HUES48 (cell line): Measurements from ENCODE around the gene BPIFB1.

Experiments
- H3K27ac ChIP-seq: one replicate; pipeline ENCODE4 v1.7.0; 2013; ENCODE audit warnings: low read depth, low read length, inconsistent platforms
- H3K27me3 ChIP-seq: 2 replicates; pipeline ENCODE4 v1.6.1; 2013; ENCODE audit warnings: mild to moderate bottlenecking, low read length; ENCODE audit not compliant: control insufficient read depth, insufficient read depth
- H3K36me3 ChIP-seq: 2 replicates; pipeline ENCODE4 v1.6.1; 2013; ENCODE audit warnings: low read length; ENCODE audit not compliant: control insufficient read depth, insufficient read depth
- H3K4me1 ChIP-seq: 2 replicates; pipeline ENCODE4 v1.6.1; 2013; ENCODE audit warnings: mild to moderate bottlenecking, low read length; ENCODE audit not compliant: control insufficient read depth, insufficient read depth
- H3K4me3 ChIP-seq: 2 replicates; pipeline ENCODE4 v1.5.1; 2013; ENCODE audit warnings: mild to moderate bottlenecking, low read depth, low read length
- H3K9ac ChIP-seq: 2 replicates; pipeline ENCODE4 v1.6.1; 2013; ENCODE audit warnings: mild to moderate bottlenecking, low read depth, low read length, moderate library complexity
- H3K9me3 ChIP-seq: 2 replicates; pipeline ENCODE4 v1.6.1; 2013; ENCODE audit warnings: low read length; ENCODE audit not compliant: control insufficient read depth, insufficient read depth

BPIFB1 gene

DNA sequence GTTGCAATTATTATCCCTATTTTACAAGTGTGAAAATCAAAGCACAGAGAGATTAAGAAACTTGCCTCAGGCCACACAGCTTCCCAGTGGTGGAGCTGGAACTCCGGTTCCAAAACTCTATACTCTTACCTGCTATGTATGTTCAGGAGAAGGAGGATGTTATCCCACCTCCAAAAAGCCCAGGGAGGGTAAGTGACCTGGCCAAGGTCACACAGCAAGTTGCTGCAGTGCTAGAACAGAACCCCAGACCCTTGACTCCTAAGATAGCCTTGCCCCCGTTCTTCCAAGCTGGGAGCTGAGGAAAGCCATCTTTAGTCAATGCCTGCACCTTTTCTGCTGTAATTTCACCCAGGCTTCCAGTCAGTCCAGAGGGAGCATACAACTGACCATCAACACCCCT is 42.3 kb downstream of the BPIFB1 start:
- no peaks in the 10 kb centered on the region for H3K36me3 ChIP-seq
- H3K4me1 ChIP-seq, result no peaks in the 10 kb centered on the region
- no peak overlapping the region for H3K27ac ChIP-seq
- no peak overlapping the region for H3K9ac ChIP-seq
- no peaks in the 10 kb centered on the region for H3K9me3 ChIP-seq
- H3K27me3 ChIP-seq, result no peaks in the 10 kb centered on the region
- no peak overlapping the region for H3K4me3 ChIP-seq

DNA sequence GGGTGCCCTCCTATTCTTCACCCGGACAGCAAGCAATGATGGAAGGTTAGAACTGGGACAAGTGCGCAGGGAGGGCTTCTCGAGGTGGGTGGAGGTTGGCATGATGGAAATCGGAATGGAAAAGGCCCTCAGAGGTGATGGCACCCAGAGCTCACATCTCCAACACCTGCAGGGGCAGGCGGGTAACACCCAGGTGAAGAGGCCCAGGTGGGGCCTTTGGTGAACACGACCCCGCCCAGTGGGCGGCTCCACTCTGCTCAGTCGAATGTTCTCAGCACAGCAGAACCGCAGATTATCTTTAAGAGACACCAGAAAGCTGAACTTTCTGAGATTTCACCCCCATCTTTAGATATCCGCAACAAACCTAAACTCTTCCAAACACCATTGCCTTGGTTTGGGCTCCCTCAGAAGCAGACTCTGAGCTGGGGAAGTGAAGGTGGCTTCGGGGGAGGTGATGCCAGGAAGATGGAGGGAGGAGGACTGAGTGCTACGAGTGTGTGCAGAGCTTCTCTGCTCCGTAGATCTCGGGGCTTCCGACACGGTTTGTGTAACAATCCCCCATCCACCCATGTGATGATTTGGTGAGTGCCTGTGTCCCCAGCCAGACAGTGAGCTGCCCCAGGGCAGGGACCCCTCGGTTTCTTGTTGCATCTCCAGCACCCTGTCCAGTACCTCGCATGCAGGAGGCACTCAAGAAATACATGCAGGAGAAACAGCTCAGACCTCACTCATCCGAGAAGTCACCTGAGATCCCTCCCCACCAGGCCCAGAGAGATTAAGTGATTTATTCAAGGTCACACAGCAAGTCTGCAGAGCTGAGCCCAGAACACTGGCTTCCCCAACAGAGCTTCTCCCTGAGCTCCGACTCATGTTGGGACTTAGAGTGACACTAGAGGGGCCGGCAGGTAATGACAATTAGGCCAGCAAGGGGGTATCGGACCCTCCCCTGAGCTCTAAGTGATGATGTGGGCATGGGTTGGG is 45.4 kb downstream of the BPIFB1 start:
- no peaks in the 10 kb centered on the region for H3K4me1 ChIP-seq
- no peak overlapping the region for H3K4me3 ChIP-seq
- no peaks in the 10 kb centered on the region for H3K27me3 ChIP-seq
- H3K9me3 ChIP-seq, result no peaks in the 10 kb centered on the region
- H3K36me3 ChIP-seq, result no peaks in the 10 kb centered on the region
- no peak overlapping the region for H3K9ac ChIP-seq
- H3K27ac ChIP-seq, result no peak overlapping the region

DNA sequence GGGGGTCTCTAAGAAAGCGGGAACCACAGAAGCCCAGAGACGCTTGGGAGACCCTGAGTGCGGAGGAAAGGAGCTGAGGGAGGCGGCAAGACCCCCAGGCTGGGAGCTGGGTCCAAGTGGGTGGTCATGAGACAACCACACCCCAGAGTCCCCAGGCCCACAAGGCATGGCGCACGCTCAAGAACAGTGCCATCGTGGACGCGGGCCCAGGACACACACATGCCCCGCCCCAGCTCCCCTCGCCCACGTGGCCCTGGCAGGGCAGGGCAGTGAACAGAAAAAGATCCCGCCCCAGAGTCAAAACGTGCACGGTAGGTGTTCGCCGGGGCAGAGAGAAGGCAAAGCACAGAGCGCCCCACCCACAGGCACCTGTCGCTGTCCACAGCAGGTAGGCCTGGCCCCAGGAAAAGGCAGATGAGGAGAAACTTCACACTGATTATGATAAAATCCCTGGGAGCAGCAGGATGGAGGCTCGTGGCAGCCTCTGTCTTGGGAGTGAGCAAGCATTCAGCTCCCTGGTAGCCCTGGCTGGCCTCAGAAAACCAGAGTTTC is 50.0 kb downstream of the BPIFB1 start:
- H3K36me3 ChIP-seq, result no peaks in the 10 kb centered on the region
- H3K4me1 ChIP-seq, result no peaks in the 10 kb centered on the region
- no peak overlapping the region for H3K4me3 ChIP-seq
- H3K27ac ChIP-seq, result no peak overlapping the region
- H3K9me3 ChIP-seq, result no peaks in the 10 kb centered on the region
- H3K27me3 ChIP-seq, result no peaks in the 10 kb centered on the region
- no peak overlapping the region for H3K9ac ChIP-seq

DNA sequence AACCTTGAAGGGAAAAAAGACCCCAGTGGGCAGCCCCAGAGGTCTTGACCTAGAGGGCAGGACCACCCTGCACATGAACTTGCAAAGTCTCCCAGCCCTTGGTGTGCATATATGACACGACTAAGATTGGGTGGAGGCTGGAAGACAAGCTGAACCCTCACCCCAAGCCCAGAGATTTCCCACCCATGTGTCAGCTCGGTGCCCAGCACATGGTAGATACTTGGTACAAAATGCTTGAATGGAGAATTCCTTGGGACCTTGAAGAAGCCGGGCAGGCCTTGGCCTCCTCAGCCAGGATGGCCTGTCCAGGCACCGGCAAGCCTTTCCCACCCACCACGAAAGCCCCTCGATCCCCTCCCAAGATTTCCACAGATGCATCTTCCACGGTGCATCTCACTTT is 50.6 kb downstream of the BPIFB1 start:
- H3K27ac ChIP-seq, result no peak overlapping the region
- no peaks in the 10 kb centered on the region for H3K36me3 ChIP-seq
- no peak overlapping the region for H3K4me3 ChIP-seq
- H3K9me3 ChIP-seq, result no peaks in the 10 kb centered on the region
- H3K9ac ChIP-seq, result no peak overlapping the region
- H3K27me3 ChIP-seq, result no peaks in the 10 kb centered on the region
- H3K4me1 ChIP-seq, result no peaks in the 10 kb centered on the region

DNA sequence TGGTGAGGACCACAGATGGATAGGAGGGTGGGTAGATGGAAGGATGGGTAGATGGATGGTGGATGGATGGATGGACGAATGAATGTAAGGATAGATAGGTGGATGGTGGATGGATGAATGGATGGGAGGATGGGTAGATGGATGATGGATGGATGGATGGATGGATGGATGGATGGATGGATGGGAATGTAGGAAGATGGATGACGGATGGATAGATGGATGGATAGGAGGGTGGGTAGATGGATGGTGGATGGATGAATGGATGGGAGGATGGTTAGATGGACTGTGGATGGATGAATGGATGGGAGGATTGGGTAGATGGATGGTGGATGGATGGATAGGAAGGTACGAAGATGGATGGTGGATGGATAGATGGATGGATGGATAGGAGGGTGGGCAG is 51.1 kb downstream of the BPIFB1 start:
- Histone ChIP-seq H3K4me1 (no peaks in the 10 kb centered on the region), H3K4me3 (no peak overlapping the region), H3K36me3 (no peaks in the 10 kb centered on the region), H3K27me3 (no peaks in the 10 kb centered on the region), H3K27ac (no peak overlapping the region), H3K9ac (no peak overlapping the region), H3K9me3 (no peaks in the 10 kb centered on the region)

DNA sequence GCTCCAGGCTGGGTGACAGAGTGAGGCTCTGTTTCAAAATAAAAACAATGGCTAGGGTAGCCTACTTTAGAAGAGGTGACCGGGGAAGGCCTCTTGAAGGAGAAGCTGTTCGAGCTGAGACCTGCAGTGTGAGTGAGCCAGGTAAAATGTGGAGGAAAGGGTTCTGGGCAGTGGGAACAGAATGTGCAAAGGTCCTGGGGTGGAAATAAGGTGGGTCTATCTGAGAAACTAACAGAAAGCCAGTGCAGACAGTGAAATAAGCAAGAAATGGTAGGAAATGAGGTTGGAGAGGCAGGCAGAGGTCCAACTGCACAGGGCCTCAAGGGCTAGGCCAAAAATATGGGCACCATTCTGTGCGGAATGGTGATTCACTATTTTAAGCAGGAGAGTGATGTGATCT is 53.4 kb downstream of the BPIFB1 start:
- no peak overlapping the region for H3K4me3 ChIP-seq
- no peaks in the 10 kb centered on the region for H3K9me3 ChIP-seq
- H3K4me1 ChIP-seq, result no peaks in the 10 kb centered on the region

DNA sequence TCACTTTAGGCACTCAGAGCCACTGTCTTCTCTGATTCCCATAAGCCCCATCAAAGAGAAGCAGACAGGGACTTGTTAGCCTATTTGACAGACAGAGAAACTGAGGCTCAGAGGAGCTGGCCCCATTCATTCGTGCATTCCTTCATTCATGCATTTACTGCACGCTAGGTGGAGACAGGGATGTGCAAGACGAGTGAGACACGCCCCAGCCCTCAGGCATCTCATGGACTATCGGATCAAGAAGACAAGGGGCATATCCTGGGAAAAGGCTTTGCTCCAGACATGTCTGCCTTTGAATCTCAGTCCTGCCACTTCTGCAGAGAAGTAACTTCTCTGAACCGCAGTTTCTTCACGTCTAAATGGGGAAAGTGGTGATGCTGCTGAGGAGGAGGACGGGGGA is 54.1 kb downstream of the BPIFB1 start:
- no peaks in the 10 kb centered on the region for H3K9me3 ChIP-seq
- H3K36me3 ChIP-seq, result no peaks in the 10 kb centered on the region
- no peaks in the 10 kb centered on the region for H3K27me3 ChIP-seq
- H3K27ac ChIP-seq, result no peak overlapping the region
- H3K9ac ChIP-seq, result no peak overlapping the region
- H3K4me3 ChIP-seq, result no peak overlapping the region
- no peaks in the 10 kb centered on the region for H3K4me1 ChIP-seq

More for the DNA sequence above, 53.4 kb downstream of the BPIFB1 start:
- H3K27me3 ChIP-seq, result no peaks in the 10 kb centered on the region
- no peaks in the 10 kb centered on the region for H3K36me3 ChIP-seq
- H3K9ac ChIP-seq, result no peak overlapping the region
- H3K27ac ChIP-seq, result no peak overlapping the region

DNA sequence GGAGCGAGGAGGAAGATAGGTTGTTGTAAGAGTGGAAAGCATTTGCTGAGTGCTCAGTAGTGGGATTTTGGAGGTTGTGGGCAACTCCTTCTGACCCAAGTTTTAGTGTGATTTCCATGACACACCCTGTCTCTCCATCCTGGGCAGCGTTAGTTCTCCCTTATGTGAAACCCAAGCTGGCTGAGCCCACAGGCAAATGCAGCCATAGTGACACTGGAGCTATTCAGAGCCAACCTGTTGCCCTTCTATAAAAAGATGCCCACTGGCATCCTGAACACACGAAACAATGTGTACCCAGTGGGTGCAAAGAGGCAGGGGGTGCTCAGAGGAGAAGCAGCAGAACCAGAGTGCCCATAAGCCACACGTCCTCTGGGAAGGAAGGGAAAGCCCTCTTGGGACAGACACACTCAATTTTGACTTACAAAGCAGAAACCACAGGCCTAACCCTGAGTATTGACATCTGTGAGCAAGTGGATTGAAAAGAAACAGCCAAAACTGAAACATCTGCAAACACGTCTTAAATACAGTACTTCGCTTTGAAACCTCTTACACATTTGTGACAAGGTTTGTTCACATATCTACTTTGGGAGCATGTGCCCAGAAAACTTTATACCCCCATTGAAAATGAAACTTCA is 54.6 kb downstream of the BPIFB1 start:
- no peak overlapping the region for H3K9ac ChIP-seq
- no peaks in the 10 kb centered on the region for H3K36me3 ChIP-seq
- no peaks in the 10 kb centered on the region for H3K4me1 ChIP-seq
- no peaks in the 10 kb centered on the region for H3K9me3 ChIP-seq
- H3K27me3 ChIP-seq, result no peaks in the 10 kb centered on the region
- H3K27ac ChIP-seq, result no peak overlapping the region
- no peak overlapping the region for H3K4me3 ChIP-seq

DNA sequence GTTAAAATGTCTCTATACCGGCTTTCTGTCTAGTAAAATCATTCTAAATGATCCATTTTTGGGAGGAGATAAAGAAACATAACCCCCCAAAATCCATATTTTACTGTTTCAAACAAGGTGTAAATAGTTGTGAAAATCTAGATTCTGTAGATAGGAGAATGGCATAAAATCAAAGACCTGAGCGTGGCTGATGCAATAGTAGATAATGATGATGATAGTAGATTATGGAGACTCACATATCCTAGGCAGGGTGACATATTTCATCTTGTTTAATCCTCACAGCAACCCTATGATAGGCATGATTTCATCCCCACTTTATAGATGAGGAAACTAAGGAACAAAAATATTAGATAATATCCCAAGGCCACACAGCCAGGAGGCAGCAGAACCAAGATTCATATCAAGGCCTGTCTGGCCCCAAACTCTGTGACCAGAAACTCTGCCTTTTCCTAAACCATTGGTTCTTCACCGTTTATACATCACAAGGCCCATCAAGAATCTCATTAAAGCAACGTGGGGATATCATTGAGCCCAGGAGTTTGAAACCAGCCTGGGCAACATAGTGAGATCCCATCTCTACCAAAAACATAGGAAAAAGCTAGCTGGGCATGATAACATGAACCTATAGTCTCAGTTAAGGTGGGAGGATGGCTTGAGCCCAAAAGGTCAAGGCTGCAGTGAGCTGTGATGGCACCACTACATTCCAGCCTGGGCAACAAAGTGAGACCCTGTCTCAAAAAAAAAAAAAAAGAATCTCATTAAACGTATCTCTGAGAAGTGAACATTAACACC is 55.6 kb downstream of the BPIFB1 start:
- Histone ChIP-seq H3K27me3 (no peaks in the 10 kb centered on the region), H3K4me1 (no peaks in the 10 kb centered on the region), H3K36me3 (no peaks in the 10 kb centered on the region), H3K27ac (no peak overlapping the region), H3K9me3 (no peaks in the 10 kb centered on the region), H3K9ac (no peak overlapping the region), H3K4me3 (no peak overlapping the region)

DNA sequence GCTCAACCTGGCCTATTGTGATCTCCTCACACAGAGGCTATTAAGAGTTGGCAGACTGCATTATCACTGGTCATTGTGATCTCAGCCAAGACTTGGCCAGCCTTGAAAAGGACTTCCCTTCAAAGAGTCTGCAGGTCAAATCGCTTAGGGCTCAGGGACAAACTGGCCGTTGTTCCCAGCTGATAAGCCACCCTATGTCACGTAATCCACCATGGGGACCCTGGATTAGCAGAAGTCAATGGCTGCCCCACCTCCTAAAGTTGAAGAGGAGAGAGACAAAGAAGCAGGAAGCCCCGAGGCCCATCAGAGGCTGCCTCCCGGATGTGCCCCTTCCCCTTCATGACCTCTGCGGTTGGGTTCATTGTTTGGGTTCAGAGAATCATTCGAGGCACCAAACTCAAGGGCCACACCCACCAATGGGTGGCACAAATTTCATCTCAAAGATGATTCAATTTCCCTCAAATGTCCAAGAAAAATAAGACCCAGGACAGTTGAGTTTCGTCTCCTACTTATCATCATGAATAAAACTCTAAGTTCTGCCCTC is 56.6 kb downstream of the BPIFB1 start:
- Histone ChIP-seq H3K9ac (no peak overlapping the region), H3K4me1 (no peaks in the 10 kb centered on the region), H3K9me3 (no peaks in the 10 kb centered on the region), H3K27me3 (no peaks in the 10 kb centered on the region), H3K36me3 (no peaks in the 10 kb centered on the region), H3K27ac (no peak overlapping the region), H3K4me3 (no peak overlapping the region)
